ENCODE data around the gene ZNF618.

Gene ZNF618

DNA sequence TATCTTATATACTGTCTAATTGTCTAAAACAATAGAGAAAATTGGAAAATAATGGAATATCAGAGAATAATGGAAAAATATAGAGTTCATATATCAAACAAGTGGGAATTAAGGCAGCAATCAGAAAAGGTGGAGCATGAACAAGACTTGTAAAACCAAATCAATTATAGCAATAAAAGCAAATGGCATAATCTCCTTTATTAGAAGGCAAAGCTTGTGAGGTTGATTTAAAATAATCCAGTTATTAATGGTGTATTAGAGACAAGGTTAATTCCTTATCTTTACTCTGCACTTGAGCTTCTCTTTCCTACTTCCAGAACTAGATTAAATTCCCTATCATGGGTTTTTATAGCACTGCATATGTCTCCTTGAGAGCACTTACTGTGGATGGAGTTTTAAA, 137.9 kb downstream of the ZNF618 start:
- ATAC-seq (ENCODE audit: low read depth) (no peak), DNase-seq (ENCODE audit: low spot score) (no peak)
- Histone ChIP-seq H3K27ac (ENCODE audit: poor library complexity, severe bottlenecking) (no peak overlapping the region), H3K36me3 (ENCODE audit: low read depth) (no peaks in the 10 kb centered on the region; the same call in 1 of the 2 replicates), H3K9me3 (ENCODE audit: severe bottlenecking) (no peaks in the 10 kb centered on the region), H3K4me1 (ENCODE audit: insufficient read depth, poor library complexity, severe bottlenecking) (no peaks in the 10 kb centered on the region), H3K27me3 (ENCODE audit: insufficient read depth, poor library complexity, severe bottlenecking) (no peaks in the 10 kb centered on the region), H3K4me3 (ENCODE audit: severe bottlenecking) (no peak overlapping the region)
- TF ChIP-seq CTCF (IDR thresholded peaks at IDR 0.05; ENCODE audit: poor library complexity, severe bottlenecking) = no peak

DNA sequence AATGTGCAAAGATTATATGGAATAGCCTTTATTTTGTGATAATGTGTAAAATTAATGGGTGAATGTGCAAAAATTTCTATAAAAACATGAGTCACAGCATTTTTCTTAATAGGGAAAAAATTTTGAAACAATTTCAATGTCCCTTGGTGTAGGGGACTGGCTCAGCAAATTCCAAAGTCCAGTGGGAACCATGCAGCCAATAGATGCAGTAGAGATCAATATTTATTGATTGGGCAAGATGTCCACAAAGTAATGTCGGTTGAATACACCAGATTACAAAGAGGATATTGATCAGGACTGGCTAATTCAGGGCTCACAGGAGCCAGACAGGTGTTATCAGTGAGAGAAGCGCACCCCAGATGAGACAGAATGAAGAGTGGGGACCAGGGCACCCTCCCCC, 139.5 kb downstream of the ZNF618 start:
- Histone ChIP-seq H3K36me3 (ENCODE audit: low read depth) (peaks cover 12% of the 10 kb centered on the region), H3K27me3 (ENCODE audit: insufficient read depth, poor library complexity, severe bottlenecking) (no peaks in the 10 kb centered on the region), H3K9me3 (ENCODE audit: severe bottlenecking) (no peaks in the 10 kb centered on the region), H3K27ac (ENCODE audit: poor library complexity, severe bottlenecking) (no peak overlapping the region), H3K4me3 (ENCODE audit: severe bottlenecking) (no peak overlapping the region), H3K4me1 (ENCODE audit: insufficient read depth, poor library complexity, severe bottlenecking) (no peaks in the 10 kb centered on the region)
- no peak for TF ChIP-seq CTCF (IDR thresholded peaks at IDR 0.05; ENCODE audit: poor library complexity, severe bottlenecking)
- ATAC-seq (ENCODE audit: low read depth) (no peak), DNase-seq (ENCODE audit: low spot score) (no peak)

- Histone ChIP-seq H3K9me3 (ENCODE audit: severe bottlenecking) (no peaks in the 10 kb centered on the region), H3K36me3 (ENCODE audit: low read depth) (peaks cover 17% of the 10 kb centered on the region), H3K27ac (ENCODE audit: poor library complexity, severe bottlenecking) (no peak overlapping the region), H3K27me3 (ENCODE audit: insufficient read depth, poor library complexity, severe bottlenecking) (no peaks in the 10 kb centered on the region), H3K4me1 (ENCODE audit: insufficient read depth, poor library complexity, severe bottlenecking) (no peaks in the 10 kb centered on the region), H3K4me3 (ENCODE audit: severe bottlenecking) (no peak overlapping the region)
- DNase-seq (ENCODE audit: low spot score) (no peak), ATAC-seq (ENCODE audit: low read depth) (no peak)
- TF ChIP-seq CTCF (IDR thresholded peaks at IDR 0.05; ENCODE audit: poor library complexity, severe bottlenecking) = no peak
Measured at GRCh38 chr9:114016101-114016500, 140.0 kb downstream of the ZNF618 start.

DNA sequence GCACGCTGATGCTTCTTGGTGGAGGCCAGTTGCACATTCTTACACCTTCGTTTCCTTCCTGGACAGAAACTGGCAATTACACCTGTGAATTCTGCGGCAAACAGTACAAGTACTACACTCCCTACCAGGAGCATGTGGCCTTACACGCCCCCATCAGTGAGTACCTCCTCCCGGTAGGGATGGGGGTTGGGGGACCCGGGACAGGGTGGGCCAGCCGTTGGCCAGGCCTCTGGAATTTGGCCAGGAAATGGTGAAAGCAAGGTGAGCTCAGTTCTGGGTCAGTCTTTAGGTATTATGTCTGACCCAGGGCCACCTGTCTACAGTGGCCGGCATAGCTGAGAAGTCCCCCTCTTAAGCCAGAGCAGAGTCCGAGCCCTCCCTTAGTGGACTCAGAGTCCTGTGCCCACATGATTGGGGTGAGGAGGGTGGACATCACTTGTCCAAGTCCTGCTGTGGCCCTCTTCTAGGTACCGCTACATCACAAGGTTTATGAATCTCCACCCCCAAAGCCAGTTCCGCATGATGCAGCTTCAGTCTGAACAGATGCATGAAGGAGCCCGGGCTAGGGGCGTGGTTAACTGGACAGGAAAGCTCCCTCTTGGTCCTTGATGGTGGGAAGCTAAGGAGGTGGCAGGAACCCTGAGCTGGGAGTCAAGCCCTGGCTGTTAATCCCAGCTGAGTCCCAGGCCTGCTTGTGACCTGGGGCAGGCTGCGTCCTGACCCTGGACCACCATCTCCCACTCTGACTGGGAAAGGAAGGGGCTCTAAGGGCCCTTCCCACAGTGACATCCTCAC, 140.7 kb downstream of the ZNF618 start:
- DNase-seq (ENCODE audit: low spot score) = no peak
- Histone ChIP-seq H3K27me3 (ENCODE audit: insufficient read depth, poor library complexity, severe bottlenecking) (no peaks in the 10 kb centered on the region), H3K36me3 (ENCODE audit: low read depth) (peaks cover 22% of the 10 kb centered on the region), H3K27ac (ENCODE audit: poor library complexity, severe bottlenecking) (no peak overlapping the region), H3K4me3 (ENCODE audit: severe bottlenecking) (no peak overlapping the region), H3K9me3 (ENCODE audit: severe bottlenecking) (no peaks in the 10 kb centered on the region), H3K4me1 (ENCODE audit: insufficient read depth, poor library complexity, severe bottlenecking) (no peaks in the 10 kb centered on the region)
- TF ChIP-seq CTCF (IDR thresholded peaks at IDR 0.05; ENCODE audit: poor library complexity, severe bottlenecking) = no peak
- no peak for ATAC-seq (ENCODE audit: low read depth)
